ENCODE results near the gene UGT1A6. TPM values are rescaled to one million over a fixed set of nuclear protein-coding genes. Genes with fewer than 3 reads are reported as not detected.

Gene UGT1A6
- total RNA-seq, 1 experiment from 2014 or later: 2.2 TPM

GRCh38 chr2:233764264-233764663, 71.6 kb downstream of the UGT1A6 start:
- Histone ChIP-seq H3K9ac (ENCODE audit: low read length) (peak overlapping the region; percentile 42; the same call in 1 of the 2 replicates), H3K9me3 (ENCODE audit: low read length) (no peaks in the 10 kb centered on the region), H2AFZ (ENCODE audit: low read length) (0 out of 2 replicates have a peak overlapping the region, but pooled peaks have one; percentile 53), H3K9me2 (replicated peaks; ENCODE audit: low read length) (0 out of 2 replicates have a peak, but pooled peaks cover 4% of the 10 kb centered on the region), H3K36me3 (ENCODE audit: low read depth, low read length) (no peaks in the 10 kb centered on the region), H3K27ac (ENCODE audit: low read length) (peak overlapping the region; percentile 79), H3K4me3 (ENCODE audit: low read length) (no peak overlapping the region), H3F3A (ENCODE audit: low read length, unreplicated experiment) (no peaks in the 10 kb centered on the region), H3K4me2 (ENCODE audit: low read length) (peak overlapping the region; percentile 43), H3K79me2 (ENCODE audit: low read length) (no peaks in the 10 kb centered on the region), H4K20me1 (ENCODE audit: low read length) (no peaks in the 10 kb centered on the region), H3K27me3 (ENCODE audit: low read length) (no peaks in the 10 kb centered on the region), H3K4me1 (ENCODE audit: insufficient read depth, low read length) (peaks cover 19% of the 10 kb centered on the region)
- POLR2A ChIA-PET (ENCODE audit: unreplicated experiment): no interaction called here
- peak; percentile 65 for DNase-seq
- CTCF ChIA-PET: no interaction called here
- no peak for TF ChIP-seq CTCF (conservative IDR thresholded peaks at IDR 0.05; ENCODE audit: low read depth, low read length)
- TF ChIP-seq EZH2 (IDR thresholded peaks at IDR 0.05; ENCODE audit: low read length, unreplicated experiment): no peak
- no peak for TF ChIP-seq EZH2phosphoT487 (IDR thresholded peaks at IDR 0.05; ENCODE audit: borderline replicate concordance, low read length)
- peak; percentile 87 for ATAC-seq
- BruUV-seq (replicated peaks): no TSS peak
- intact Hi-C loops (cut with micrococcal nuclease): no loop called here

- H3K36me3 ChIP-seq (ENCODE audit: low read depth, low read length): no peaks in the 10 kb centered on the region
- peak; percentile 13 for DNase-seq
- ChIA-PET POLR2A (ENCODE audit: unreplicated experiment) (no interaction called here), CTCF (no interaction called here)
- H4K20me1 ChIP-seq (ENCODE audit: low read length): no peaks in the 10 kb centered on the region
- H3K9me2 ChIP-seq (replicated peaks; ENCODE audit: low read length): 0 out of 2 replicates have a peak, but pooled peaks cover 4% of the 10 kb centered on the region
- H3K27me3 ChIP-seq (ENCODE audit: low read length): no peaks in the 10 kb centered on the region
- TF ChIP-seq EZH2phosphoT487 (IDR thresholded peaks at IDR 0.05; ENCODE audit: borderline replicate concordance, low read length) (no peak), EZH2 (IDR thresholded peaks at IDR 0.05; ENCODE audit: low read length, unreplicated experiment) (no peak), CTCF (conservative IDR thresholded peaks at IDR 0.05; ENCODE audit: low read depth, low read length) (no peak)
- H3K79me2 ChIP-seq (ENCODE audit: low read length): no peaks in the 10 kb centered on the region
- intact Hi-C loops (cut with micrococcal nuclease): no loop called here
- no peaks in the 10 kb centered on the region for H3K9me3 ChIP-seq (ENCODE audit: low read length)
- peak; percentile 36 for ATAC-seq
- H2AFZ ChIP-seq (ENCODE audit: low read length): 0 out of 2 replicates have a peak overlapping the region, but pooled peaks have one; percentile 53
- peak overlapping the region; percentile 43 for H3K4me2 ChIP-seq (ENCODE audit: low read length)
- no peaks in the 10 kb centered on the region for H3F3A ChIP-seq (ENCODE audit: low read length, unreplicated experiment)
- H3K27ac ChIP-seq (ENCODE audit: low read length): peak overlapping the region; percentile 79
- TSS peak; percentile 94 for BruUV-seq (replicated peaks)
- H3K4me1 ChIP-seq (ENCODE audit: insufficient read depth, low read length): peaks cover 19% of the 10 kb centered on the region
- no peak overlapping the region for H3K4me3 ChIP-seq (ENCODE audit: low read length)
- H3K9ac ChIP-seq (ENCODE audit: low read length): peak overlapping the region; percentile 34; the same call in 1 of the 2 replicates
Measured at GRCh38 chr2:233764761-233765160, 72.1 kb downstream of the UGT1A6 start.

- Histone ChIP-seq H3K4me2 (ENCODE audit: low read length) (no peak overlapping the region), H3K9ac (ENCODE audit: low read length) (no peak overlapping the region), H3K27me3 (ENCODE audit: low read length) (no peaks in the 10 kb centered on the region), H3K9me3 (ENCODE audit: low read length) (no peaks in the 10 kb centered on the region), H3K36me3 (ENCODE audit: low read depth, low read length) (no peaks in the 10 kb centered on the region), H4K20me1 (ENCODE audit: low read length) (no peaks in the 10 kb centered on the region), H3K9me2 (replicated peaks; ENCODE audit: low read length) (0 out of 2 replicates have a peak, but pooled peaks cover 4% of the 10 kb centered on the region), H3K27ac (ENCODE audit: low read length) (no peak overlapping the region), H3K79me2 (ENCODE audit: low read length) (no peaks in the 10 kb centered on the region), H3K4me1 (ENCODE audit: insufficient read depth, low read length) (peaks cover 19% of the 10 kb centered on the region), H3F3A (ENCODE audit: low read length, unreplicated experiment) (no peaks in the 10 kb centered on the region), H2AFZ (ENCODE audit: low read length) (no peak overlapping the region), H3K4me3 (ENCODE audit: low read length) (no peak overlapping the region)
- no peak for TF ChIP-seq EZH2 (IDR thresholded peaks at IDR 0.05; ENCODE audit: low read length, unreplicated experiment)
- TF ChIP-seq CTCF (conservative IDR thresholded peaks at IDR 0.05; ENCODE audit: low read depth, low read length): no peak
- no peak for TF ChIP-seq EZH2phosphoT487 (IDR thresholded peaks at IDR 0.05; ENCODE audit: borderline replicate concordance, low read length)
- DNase-seq (no peak), ATAC-seq (no peak)
- ChIA-PET CTCF (no interaction called here), POLR2A (ENCODE audit: unreplicated experiment) (no interaction called here)
- no TSS peak for BruUV-seq (replicated peaks)
- intact Hi-C loops (cut with micrococcal nuclease): no loop called here
Measured at GRCh38 chr2:233766416-233766815, 73.7 kb downstream of the UGT1A6 start.

Data from PC-3 (cell line).